Measurements from ENCODE around the gene PARP1.
"Not testable (repeated sequence)": the region's sequence is repeated elsewhere in the genome, so short reads cannot be mapped to it uniquely, and the experiment has no call there.

PARP1 gene

DNA sequence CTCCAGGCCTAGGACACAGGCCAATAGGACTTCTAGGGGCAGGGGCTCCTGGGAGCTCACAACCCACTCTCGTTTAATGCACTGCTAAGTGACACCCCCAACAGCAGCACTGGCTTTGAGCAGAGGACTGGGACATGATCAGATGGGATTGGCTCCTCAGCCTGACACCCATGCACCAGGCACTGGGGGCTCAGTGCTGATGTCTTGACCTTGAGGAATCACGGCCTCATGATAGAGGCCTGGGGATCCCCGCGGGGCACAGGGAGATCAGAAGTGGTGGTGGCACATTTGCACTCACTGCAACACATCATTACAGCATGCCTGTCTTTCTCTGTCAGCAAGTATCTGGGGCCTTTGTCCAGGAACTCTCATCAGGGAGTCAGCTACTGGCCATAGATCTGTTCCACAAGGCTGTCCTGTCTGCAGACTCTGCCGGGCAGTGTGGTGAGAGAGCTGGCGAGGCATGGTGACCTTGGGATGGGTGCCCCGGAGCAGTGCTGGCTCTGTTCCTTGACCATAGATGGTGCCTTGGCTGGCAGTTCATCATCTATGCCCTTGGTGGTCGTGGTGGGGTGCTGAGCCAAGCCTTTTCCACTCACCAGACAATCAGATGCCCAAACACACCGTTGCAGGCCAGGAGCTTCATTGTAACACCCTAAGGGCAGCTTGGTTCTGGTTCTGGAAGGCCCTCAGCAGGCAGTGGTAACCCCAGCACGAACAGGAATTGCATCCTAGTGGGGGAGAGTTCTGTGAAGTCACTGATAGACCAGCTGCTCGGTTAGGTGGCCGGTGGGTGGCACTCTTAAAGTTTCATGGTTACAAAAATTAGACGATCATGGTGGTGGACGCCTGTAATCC, 22.2 kb upstream of the PARP1 start:
- TF ChIP-seq, protein P1, sequence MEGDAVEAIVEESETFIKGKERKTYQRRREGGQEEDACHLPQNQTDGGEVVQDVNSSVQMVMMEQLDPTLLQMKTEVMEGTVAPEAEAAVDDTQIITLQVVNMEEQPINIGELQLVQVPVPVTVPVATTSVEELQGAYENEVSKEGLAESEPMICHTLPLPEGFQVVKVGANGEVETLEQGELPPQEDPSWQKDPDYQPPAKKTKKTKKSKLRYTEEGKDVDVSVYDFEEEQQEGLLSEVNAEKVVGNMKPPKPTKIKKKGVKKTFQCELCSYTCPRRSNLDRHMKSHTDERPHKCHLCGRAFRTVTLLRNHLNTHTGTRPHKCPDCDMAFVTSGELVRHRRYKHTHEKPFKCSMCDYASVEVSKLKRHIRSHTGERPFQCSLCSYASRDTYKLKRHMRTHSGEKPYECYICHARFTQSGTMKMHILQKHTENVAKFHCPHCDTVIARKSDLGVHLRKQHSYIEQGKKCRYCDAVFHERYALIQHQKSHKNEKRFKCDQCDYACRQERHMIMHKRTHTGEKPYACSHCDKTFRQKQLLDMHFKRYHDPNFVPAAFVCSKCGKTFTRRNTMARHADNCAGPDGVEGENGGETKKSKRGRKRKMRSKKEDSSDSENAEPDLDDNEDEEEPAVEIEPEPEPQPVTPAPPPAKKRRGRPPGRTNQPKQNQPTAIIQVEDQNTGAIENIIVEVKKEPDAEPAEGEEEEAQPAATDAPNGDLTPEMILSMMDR (IDR thresholded peaks at IDR 0.05; ENCODE audit: poor library complexity, severe bottlenecking) = no peak

DNA sequence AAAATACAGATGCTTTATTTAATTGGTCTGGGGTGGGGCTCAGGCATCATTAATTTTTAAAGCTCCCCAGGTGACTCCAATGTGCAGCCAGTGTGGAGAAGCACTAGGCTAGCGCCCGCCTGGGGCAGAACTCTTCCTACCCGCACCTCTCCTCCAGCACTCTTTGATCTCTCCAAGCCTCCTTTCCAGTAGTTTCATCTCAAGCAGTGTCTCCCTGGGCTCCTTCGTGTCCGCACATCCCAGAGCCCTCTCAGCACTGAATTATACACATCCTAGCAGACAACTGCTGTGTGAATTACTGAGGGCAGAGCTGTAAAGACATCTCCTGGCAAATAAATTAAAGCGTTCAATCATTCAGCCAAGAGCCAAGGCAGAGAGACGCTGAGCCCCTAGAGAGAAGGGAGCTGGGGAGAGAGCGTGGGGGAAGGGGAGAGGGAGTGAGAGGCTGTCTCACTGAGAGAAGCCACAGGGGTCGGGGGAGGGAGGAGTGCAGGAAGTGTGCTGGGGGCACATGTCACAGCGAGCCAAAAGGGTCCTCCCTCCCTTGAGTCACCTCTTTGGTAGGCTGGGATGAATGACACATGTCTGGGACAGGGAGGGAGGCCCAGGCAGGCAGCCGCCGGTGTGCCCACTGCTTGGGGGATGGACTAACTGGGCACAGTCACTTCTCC, 21.0 kb upstream of the PARP1 start:
- Histone ChIP-seq H3K27ac (ENCODE audit: poor library complexity, severe bottlenecking) (no peak overlapping the region), H3K4me3 (ENCODE audit: severe bottlenecking) (no peak overlapping the region)
- 0 out of 3 replicates have a peak, but pooled peaks have one; percentile 10 for ATAC-seq (ENCODE audit: low read depth)

More for the DNA sequence above, 22.2 kb upstream of the PARP1 start:
- H3K27ac ChIP-seq (ENCODE audit: poor library complexity, severe bottlenecking) = no peak overlapping the region
- no peaks in the 10 kb centered on the region for H3K4me1 ChIP-seq (ENCODE audit: insufficient read depth, poor library complexity, severe bottlenecking)
- ATAC-seq (ENCODE audit: low read depth) (no peak), DNase-seq (ENCODE audit: low spot score) (no peak)
- no peaks in the 10 kb centered on the region for H3K9me3 ChIP-seq (ENCODE audit: severe bottlenecking)
- no peak overlapping the region for H3K4me3 ChIP-seq (ENCODE audit: severe bottlenecking)
- H3K36me3 ChIP-seq (ENCODE audit: low read depth) = no peaks in the 10 kb centered on the region
- H3K27me3 ChIP-seq (ENCODE audit: insufficient read depth, poor library complexity, severe bottlenecking) = no peaks in the 10 kb centered on the region

DNA sequence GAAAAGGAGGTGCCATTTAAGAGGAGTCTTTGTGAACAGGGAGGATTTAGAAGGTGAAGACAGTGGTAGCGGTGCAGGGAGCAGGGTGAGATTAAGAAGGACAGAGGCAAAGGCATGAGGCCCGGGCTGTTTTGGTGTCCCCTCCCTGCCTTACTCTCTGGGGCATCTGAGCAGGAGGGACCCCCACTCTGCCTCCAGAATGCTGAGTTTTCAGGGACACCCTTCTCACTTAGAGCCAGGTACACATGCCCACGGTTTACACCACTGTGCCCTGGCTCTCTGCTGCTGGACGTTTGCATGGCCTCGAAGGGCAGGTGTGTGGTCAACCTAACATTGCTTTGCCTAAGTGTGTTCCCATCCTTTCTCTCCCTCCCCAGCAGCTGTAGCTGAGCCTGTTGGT, 20.5 kb upstream of the PARP1 start:
- no peaks in the 10 kb centered on the region for H3K27me3 ChIP-seq (ENCODE audit: insufficient read depth, poor library complexity, severe bottlenecking)
- TF ChIP-seq, protein P1 (IDR thresholded peaks at IDR 0.05; ENCODE audit: poor library complexity, severe bottlenecking) = no peak
- no peak for DNase-seq (ENCODE audit: low spot score)

More for the DNA sequence above, 21.0 kb upstream of the PARP1 start:
- Histone ChIP-seq H3K27me3 (ENCODE audit: insufficient read depth, poor library complexity, severe bottlenecking) (no peaks in the 10 kb centered on the region), H3K4me1 (ENCODE audit: insufficient read depth, poor library complexity, severe bottlenecking) (no peaks in the 10 kb centered on the region), H3K9me3 (ENCODE audit: severe bottlenecking) (no peaks in the 10 kb centered on the region), H3K36me3 (ENCODE audit: low read depth) (no peaks in the 10 kb centered on the region)
- DNase-seq (ENCODE audit: low spot score) = no peak
- TF ChIP-seq, protein P1 (IDR thresholded peaks at IDR 0.05; ENCODE audit: poor library complexity, severe bottlenecking) = no peak

DNA sequence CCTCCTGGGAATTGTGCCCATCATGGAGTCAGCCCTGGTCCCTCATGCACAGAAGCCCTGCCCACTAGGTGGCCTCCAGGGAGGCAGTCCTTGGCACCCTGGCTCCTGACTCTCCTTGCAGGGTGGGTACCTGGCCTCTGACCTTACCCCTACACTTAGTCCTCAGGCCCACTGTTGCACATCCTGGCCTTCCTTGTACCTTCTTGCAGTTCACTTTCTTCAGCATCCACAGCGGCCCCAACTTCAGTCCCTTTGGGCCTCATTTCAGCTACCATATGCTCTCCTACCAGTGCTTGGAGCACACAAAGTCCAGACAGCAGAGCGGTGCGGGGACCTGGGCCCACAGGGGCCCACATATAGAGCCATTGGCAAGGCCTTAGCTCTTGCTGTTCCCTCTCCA, 19.2 kb upstream of the PARP1 start:
- H3K4me3 ChIP-seq (ENCODE audit: severe bottlenecking) = no peak overlapping the region
- no peaks in the 10 kb centered on the region for H3K36me3 ChIP-seq (ENCODE audit: low read depth)
- H3K9me3 ChIP-seq (ENCODE audit: severe bottlenecking) = no peaks in the 10 kb centered on the region
- TF ChIP-seq, protein P1 (IDR thresholded peaks at IDR 0.05; ENCODE audit: poor library complexity, severe bottlenecking) = no peak
- H3K27me3 ChIP-seq (ENCODE audit: insufficient read depth, poor library complexity, severe bottlenecking) = no peaks in the 10 kb centered on the region
- no peak for ATAC-seq (ENCODE audit: low read depth)
- DNase-seq (ENCODE audit: low spot score) = no peak
- no peaks in the 10 kb centered on the region for H3K4me1 ChIP-seq (ENCODE audit: insufficient read depth, poor library complexity, severe bottlenecking)
- H3K27ac ChIP-seq (ENCODE audit: poor library complexity, severe bottlenecking) = no peak overlapping the region

More for the DNA sequence above, 20.5 kb upstream of the PARP1 start:
- H3K27ac ChIP-seq (ENCODE audit: poor library complexity, severe bottlenecking) = no peak overlapping the region
- no peak for ATAC-seq (ENCODE audit: low read depth)
- no peaks in the 10 kb centered on the region for H3K9me3 ChIP-seq (ENCODE audit: severe bottlenecking)
- H3K4me1 ChIP-seq (ENCODE audit: insufficient read depth, poor library complexity, severe bottlenecking) = no peaks in the 10 kb centered on the region
- H3K4me3 ChIP-seq (ENCODE audit: severe bottlenecking) = no peak overlapping the region
- no peaks in the 10 kb centered on the region for H3K36me3 ChIP-seq (ENCODE audit: low read depth)

DNA sequence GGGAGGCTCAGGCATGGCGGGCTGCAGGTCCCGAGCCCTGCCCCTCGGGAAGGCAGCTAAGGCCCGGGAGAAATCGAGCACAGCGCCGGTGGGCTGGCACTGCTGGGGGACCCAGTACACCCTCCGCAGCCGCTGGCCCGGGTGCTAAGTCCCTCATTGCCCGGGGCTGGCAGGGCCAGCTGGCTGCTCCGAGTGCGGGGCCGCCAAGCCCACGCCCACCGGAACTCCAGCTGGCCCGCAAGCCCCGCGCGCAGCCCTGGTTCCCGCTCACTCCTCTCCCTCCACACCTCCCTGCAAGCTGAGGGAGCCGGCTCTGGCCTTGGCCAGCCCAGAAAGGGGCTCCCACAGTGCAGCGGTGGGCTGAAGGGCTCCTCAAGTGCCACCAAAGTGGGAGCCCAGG, 18.5 kb upstream of the PARP1 start:
- not testable (repeated sequence) for H3K27ac ChIP-seq (ENCODE audit: poor library complexity, severe bottlenecking)

More for the DNA sequence above, 18.5 kb upstream of the PARP1 start:
- DNase-seq (ENCODE audit: low spot score); H3K4me3 ChIP-seq (ENCODE audit: severe bottlenecking); H3K36me3 ChIP-seq (ENCODE audit: low read depth); H3K27me3 ChIP-seq (ENCODE audit: insufficient read depth, poor library complexity, severe bottlenecking); H3K4me1 ChIP-seq (ENCODE audit: insufficient read depth, poor library complexity, severe bottlenecking); ATAC-seq (ENCODE audit: low read depth); H3K9me3 ChIP-seq (ENCODE audit: severe bottlenecking): not testable (repeated sequence)
